GM18517 (cell line): ENCODE measurements around the gene KMT2A.

Experiments used
- ATAC-seq: cut with Tn5 transposase; IDR thresholded peaks from one replicate; pipeline ENCODE4 v1.9.1; 2021; ENCODE audit warnings: mild to moderate bottlenecking, moderate library complexity; ENCODE audit not compliant: unreplicated experiment

The KMT2A gene

DNA sequence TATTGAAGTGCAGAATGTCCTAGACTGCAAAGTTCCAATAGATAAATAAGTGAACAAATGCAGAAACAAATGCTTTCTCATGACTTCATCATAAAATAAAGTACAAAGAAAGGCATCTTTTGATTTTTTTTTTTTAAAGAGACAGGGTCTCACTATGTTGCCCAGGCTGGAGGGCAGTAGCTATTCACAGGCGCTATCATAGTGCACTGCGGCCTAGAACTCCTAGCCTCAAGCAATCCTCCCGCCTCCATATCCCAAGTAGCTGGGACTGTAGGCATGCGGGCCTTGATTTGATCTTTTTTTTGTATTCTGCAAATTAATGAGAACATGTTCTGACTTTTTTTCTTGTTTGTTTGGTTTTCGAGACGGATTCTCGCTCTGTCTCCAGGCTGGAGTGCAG, 138.3 kb downstream of the KMT2A start:
- ATAC-seq: no peak
